ENCODE measurements around the gene ATP5IF1. TPM values are rescaled to one million over a fixed set of nuclear protein-coding genes. Genes with fewer than 3 reads are reported as not detected.

Gene ATP5IF1
- 100 to 1,000 TPM; 175 to 182 TPM for total RNA-seq

- H3K4me1 Mint-ChIP-seq: peaks cover 27% of the 10 kb centered on the region
- no peak within 1 kb of the TSS for H3K27ac Mint-ChIP-seq
- no peaks in the 10 kb centered on the region for H3K9me3 Mint-ChIP-seq (ENCODE audit: low read depth)
- CTCF ChIA-PET: interaction anchor here (0.9 to 4.4 kb wide), 9 partner anchors 9 to 148 kb away, joined by 4 to 28 read pairs (median 7); partner anchors contain the start of genes EYA3, PHACTR4 and SESN2
- ATAC-seq (peak; percentile 97), DNase-seq (peak; percentile 97)
- peaks cover 7% of the 10 kb centered on the region for H3K36me3 Mint-ChIP-seq
- H3K27me3 Mint-ChIP-seq: no peaks in the 10 kb centered on the region
- no peak within 1 kb of the TSS for H3K4me3 Mint-ChIP-seq
These were observed at the start of gene ATP5IF1 for GRCh38 chr1:28235755-28236655. Gene ATP5IF1 (plus strand): TSS chr1:28236124. CDS start chr1:28236184, 60 bp downstream.

- CTCF ChIA-PET: no interaction called here
- Mint-ChIP-seq H3K4me1 (peaks cover 7% of the 10 kb centered on the region), H3K27ac (no peak overlapping the region), H3K27me3 (peaks cover 26% of the 10 kb centered on the region), H3K9me3 (ENCODE audit: low read depth) (no peaks in the 10 kb centered on the region), H3K36me3 (peaks cover 2% of the 10 kb centered on the region), H3K4me3 (no peak overlapping the region)
- ATAC-seq (no peak), DNase-seq (no peak)
These were observed 45.5 kb upstream of the ATP5IF1 start for GRCh38 chr1:28190337-28190979.

DNA sequence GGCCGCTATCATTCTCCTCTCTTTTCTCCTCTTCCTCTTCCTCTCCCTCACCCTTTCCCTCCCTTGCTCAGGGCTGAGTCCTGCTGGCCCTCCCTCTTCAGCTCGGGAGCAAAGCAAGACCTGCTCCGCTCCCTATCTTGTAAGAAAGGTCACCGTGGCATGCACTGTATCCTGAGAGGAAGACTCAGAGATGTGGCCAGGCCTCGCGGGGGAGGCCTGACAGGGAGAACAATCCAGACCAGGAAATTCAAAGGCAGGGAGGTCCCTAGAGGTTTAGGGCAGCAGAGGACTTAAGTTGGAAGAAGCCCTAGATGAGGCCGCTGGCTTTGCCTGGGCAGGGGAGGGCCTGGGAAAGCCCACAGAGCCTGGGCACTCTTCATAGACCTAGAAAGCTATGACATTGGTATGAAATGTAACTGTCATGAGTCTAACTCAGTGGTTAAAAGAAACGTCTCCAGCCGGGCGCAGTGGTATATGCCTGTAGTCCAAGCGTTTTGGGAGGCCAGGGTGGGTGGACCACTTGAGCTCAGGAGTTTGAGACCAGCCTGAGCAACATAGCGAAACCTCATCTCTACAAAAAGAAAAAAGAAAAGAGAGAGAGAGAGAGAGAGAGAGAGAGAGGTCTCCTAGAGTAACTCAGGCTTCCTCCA, 44.8 kb upstream of the ATP5IF1 start:
- CTCF ChIA-PET: interaction anchor here (0.7 to 1.2 kb wide), 2 partner anchors 18 to 42 kb away, joined by 3 to 4 read pairs; no protein-coding TSS in a partner anchor
- Mint-ChIP-seq H3K27ac (no peak overlapping the region), H3K27me3 (peaks cover 23% of the 10 kb centered on the region), H3K4me1 (peaks cover 7% of the 10 kb centered on the region), H3K4me3 (no peak overlapping the region), H3K36me3 (peaks cover 4% of the 10 kb centered on the region), H3K9me3 (ENCODE audit: low read depth) (no peaks in the 10 kb centered on the region)
- ATAC-seq (no peak), DNase-seq (no peak)

GRCh38 chr1:28193701-28194161, 42.2 kb upstream of the ATP5IF1 start:
- no peak overlapping the region for H3K27ac Mint-ChIP-seq
- no peak overlapping the region for H3K4me3 Mint-ChIP-seq
- DNase-seq (no peak), ATAC-seq (no peak)
- peaks cover 27% of the 10 kb centered on the region for H3K4me1 Mint-ChIP-seq
- peaks cover 3% of the 10 kb centered on the region for H3K9me3 Mint-ChIP-seq (ENCODE audit: low read depth)
- CTCF ChIA-PET: no interaction called here
- peaks cover 8% of the 10 kb centered on the region for H3K27me3 Mint-ChIP-seq
- H3K36me3 Mint-ChIP-seq: peaks cover 26% of the 10 kb centered on the region

DNA sequence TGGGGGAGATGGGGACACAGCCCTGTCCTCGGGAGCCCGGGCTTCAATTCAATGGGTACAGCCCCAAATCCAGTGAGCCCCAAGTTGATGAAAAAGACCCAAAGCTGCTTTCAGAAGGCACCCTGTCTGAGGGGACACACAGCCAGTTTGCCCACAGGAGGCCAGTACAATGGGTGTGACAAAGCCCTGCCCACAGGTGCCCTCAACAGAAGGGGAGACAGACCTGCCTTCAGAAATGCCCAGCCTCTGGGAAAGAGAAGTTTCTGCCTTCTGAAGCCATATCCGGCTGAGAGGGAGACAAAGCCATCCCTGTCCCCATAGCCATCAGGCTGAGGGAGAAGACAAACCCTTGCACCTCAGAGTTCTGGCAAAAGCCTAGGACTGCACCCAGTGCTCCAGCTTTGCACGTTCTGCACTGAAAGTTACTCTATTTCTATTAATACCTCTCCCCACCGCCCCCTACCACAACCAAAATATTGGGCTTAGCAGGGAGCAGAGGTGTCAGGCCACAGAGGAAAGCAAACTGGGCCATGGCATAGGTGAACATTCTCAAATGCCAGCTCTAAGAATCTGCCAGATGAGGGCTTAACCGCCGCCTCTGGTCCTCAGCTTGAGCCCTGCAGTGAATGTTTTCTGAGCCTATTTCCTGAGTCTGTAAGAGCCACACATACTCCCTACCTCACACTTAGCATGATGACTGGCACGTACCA, 41.4 kb upstream of the ATP5IF1 start:
- ATAC-seq: no peak
- H3K27ac Mint-ChIP-seq: no peak overlapping the region
- peaks cover 6% of the 10 kb centered on the region for H3K9me3 Mint-ChIP-seq (ENCODE audit: low read depth)
- H3K27me3 Mint-ChIP-seq: peaks cover 7% of the 10 kb centered on the region
- DNase-seq: no peak
- H3K4me3 Mint-ChIP-seq: no peak overlapping the region
- CTCF ChIA-PET: interaction anchor here (0.7 to 1.5 kb wide), 2 partner anchors 10 to 25 kb away, joined by 3 to 4 read pairs; no protein-coding TSS in a partner anchor
- peaks cover 34% of the 10 kb centered on the region for H3K4me1 Mint-ChIP-seq
- peaks cover 33% of the 10 kb centered on the region for H3K36me3 Mint-ChIP-seq

GRCh38 chr1:28195780-28196179, 40.1 kb upstream of the ATP5IF1 start:
- H3K36me3 Mint-ChIP-seq: peaks cover 42% of the 10 kb centered on the region
- H3K4me3 Mint-ChIP-seq: no peak overlapping the region
- DNase-seq (no peak), ATAC-seq (no peak)
- CTCF ChIA-PET: interaction anchor here (0.5 to 2.4 kb wide), 4 partner anchors 13 to 237 kb away, joined by 3 to 13 read pairs (median 4); no protein-coding TSS in a partner anchor
- peaks cover 46% of the 10 kb centered on the region for H3K4me1 Mint-ChIP-seq
- H3K27ac Mint-ChIP-seq: no peak overlapping the region
- H3K27me3 Mint-ChIP-seq: peaks cover 3% of the 10 kb centered on the region
- peaks cover 6% of the 10 kb centered on the region for H3K9me3 Mint-ChIP-seq (ENCODE audit: low read depth)

DNA sequence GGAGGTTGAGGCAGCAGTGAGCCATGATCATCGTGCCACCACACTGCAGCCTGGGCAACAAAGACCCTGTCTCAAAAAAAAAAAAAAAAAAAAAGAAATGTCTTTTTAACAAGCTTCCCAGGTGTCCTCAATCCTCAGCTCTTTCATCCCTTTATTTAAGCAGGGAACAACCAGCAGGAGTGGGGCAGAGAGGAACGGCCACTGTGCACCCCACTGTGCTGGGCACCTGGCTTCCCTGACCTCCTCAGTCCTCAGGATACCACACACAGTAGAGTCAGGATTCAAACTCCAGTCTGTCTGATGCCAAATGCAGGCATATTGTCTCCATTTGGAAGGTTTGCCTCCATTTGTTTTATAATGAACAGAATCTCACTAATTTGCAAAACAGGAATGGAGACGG, 39.6 kb upstream of the ATP5IF1 start:
- H3K9me3 Mint-ChIP-seq (ENCODE audit: low read depth): peaks cover 6% of the 10 kb centered on the region
- ATAC-seq (no peak), DNase-seq (no peak)
- no peak overlapping the region for H3K27ac Mint-ChIP-seq
- no peaks in the 10 kb centered on the region for H3K27me3 Mint-ChIP-seq
- H3K36me3 Mint-ChIP-seq: peaks cover 48% of the 10 kb centered on the region
- H3K4me3 Mint-ChIP-seq: no peak overlapping the region
- H3K4me1 Mint-ChIP-seq: peaks cover 52% of the 10 kb centered on the region
- CTCF ChIA-PET: interaction anchor here (0.5 to 2.4 kb wide), 3 partner anchors 13 to 236 kb away, joined by 3 to 13 read pairs (median 3); no protein-coding TSS in a partner anchor

GRCh38 chr1:28197682-28198415, 38.1 kb upstream of the ATP5IF1 start:
- peak overlapping the region; percentile 62 for H3K27ac Mint-ChIP-seq
- H3K36me3 Mint-ChIP-seq: peaks cover 55% of the 10 kb centered on the region
- ATAC-seq (no peak), DNase-seq (no peak)
- peaks cover 6% of the 10 kb centered on the region for H3K9me3 Mint-ChIP-seq (ENCODE audit: low read depth)
- CTCF ChIA-PET: interaction anchor here (0.7 to 3.9 kb wide), 5 partner anchors 8 to 162 kb away, joined by 3 to 21 read pairs (median 5); no protein-coding TSS in a partner anchor
- H3K4me3 Mint-ChIP-seq: no peak overlapping the region
- H3K27me3 Mint-ChIP-seq: no peaks in the 10 kb centered on the region
- H3K4me1 Mint-ChIP-seq: peaks cover 53% of the 10 kb centered on the region

DNA sequence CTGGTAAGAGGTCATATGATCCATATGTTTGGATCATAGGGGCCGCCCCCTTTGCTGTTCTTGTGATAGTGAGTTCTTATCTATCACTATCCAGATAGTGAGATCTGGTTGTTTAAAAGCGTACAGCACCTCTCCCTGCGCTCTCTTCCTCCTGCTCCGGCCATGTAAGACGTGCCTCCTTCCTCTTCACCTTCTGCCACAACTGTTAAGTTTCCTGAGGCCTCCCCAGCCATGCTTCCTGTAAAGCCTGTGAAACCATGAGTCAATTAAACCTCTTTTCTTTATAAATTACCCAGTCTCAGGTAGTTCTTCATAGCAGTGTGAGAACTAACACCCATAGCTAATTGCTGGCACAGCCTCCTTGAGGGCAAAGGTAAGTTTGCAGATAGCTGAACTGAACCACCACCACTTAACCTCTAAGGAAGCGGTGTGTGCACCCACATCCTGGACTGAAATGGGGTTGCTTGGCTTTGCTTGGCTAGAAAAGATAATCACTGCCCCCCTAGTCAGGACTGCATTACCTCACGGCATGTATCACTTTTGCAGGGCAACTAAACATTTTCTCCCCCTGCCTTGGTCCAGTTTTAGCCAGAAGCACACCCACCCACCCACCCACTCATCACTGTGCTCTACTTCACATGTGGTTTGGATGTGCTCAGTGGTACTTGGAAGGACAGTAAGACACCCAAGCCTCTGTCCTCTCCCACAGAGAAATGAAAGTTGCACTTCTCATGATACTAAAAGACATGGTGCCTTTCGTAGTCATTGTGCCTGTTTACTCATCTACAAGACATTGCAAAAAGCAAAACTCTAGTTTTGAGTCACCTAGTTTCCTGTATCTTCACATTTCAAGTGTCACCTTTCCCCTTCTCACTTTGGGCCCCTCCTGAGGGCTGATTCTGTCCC, 36.3 kb upstream of the ATP5IF1 start:
- no peaks in the 10 kb centered on the region for H3K27me3 Mint-ChIP-seq
- DNase-seq: peak; percentile 97
- H3K4me1 Mint-ChIP-seq: peaks cover 56% of the 10 kb centered on the region
- peaks cover 6% of the 10 kb centered on the region for H3K9me3 Mint-ChIP-seq (ENCODE audit: low read depth)
- H3K36me3 Mint-ChIP-seq: peaks cover 69% of the 10 kb centered on the region
- H3K4me3 Mint-ChIP-seq: peak overlapping the region; percentile 55
- CTCF ChIA-PET: interaction anchor here (1.1 to 3.9 kb wide), 4 partner anchors 9 to 108 kb away, joined by 5 to 21 read pairs (median 5); no protein-coding TSS in a partner anchor
- H3K27ac Mint-ChIP-seq: peak overlapping the region; percentile 97
- ATAC-seq: peak; percentile 88

DNA sequence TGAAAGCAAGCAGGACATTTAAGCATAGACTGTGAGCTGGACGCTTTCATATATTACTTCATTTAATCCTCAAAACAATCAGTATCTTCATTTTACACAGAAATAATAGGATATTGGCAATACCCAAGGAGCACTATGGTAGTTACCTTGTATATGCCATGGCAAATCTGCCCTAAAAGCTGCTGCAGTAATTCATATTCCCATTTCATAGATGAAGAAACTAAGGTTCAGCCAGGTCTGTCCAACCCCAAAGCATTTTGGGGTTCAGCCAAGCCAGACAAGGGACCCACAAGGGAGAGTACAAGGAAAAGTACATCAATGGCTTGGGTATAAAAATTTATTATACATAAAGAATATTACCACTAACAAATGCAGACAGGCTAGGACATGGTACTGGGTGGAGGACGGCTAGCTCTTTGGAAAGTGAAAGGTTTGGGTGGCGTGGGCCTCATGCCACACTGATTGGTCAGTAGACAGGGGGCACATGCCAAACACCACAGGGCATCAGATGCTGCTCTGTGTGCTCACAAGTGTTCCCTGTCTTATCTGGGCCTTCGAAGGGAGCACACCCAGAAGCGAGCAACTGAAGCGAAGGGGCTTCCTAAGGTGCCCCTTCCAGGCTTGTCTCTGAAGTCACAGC, 35.6 kb upstream of the ATP5IF1 start:
- Mint-ChIP-seq H3K4me3 (peak overlapping the region; percentile 55), H3K4me1 (peaks cover 51% of the 10 kb centered on the region), H3K27me3 (no peaks in the 10 kb centered on the region), H3K36me3 (peaks cover 75% of the 10 kb centered on the region), H3K27ac (peak overlapping the region; percentile 97), H3K9me3 (ENCODE audit: low read depth) (peaks cover 6% of the 10 kb centered on the region)
- DNase-seq (no peak), ATAC-seq (no peak)
- CTCF ChIA-PET: interaction anchor here (1.1 to 3.9 kb wide), 3 partner anchors 8 to 109 kb away, joined by 5 to 21 read pairs (median 5); no protein-coding TSS in a partner anchor

- Mint-ChIP-seq H3K9me3 (ENCODE audit: low read depth) (no peaks in the 10 kb centered on the region), H3K36me3 (peaks cover 63% of the 10 kb centered on the region), H3K27ac (no peak overlapping the region), H3K27me3 (no peaks in the 10 kb centered on the region), H3K4me3 (no peak overlapping the region), H3K4me1 (peaks cover 24% of the 10 kb centered on the region)
- no peak for DNase-seq
- ATAC-seq: no peak
- CTCF ChIA-PET: interaction anchor here (1.5 to 11.1 kb wide), 3 partner anchors 92 to 432 kb away, joined by 3 to 206 read pairs (median 3); partner anchors contain the start of genes EYA3 and STX12
These were observed 30.7 kb upstream of the ATP5IF1 start for GRCh38 chr1:28205243-28205642.
